Hematopoietic multipotent progenitor cell treated with erythropoietin and hydrocortisone succinate and interleukin-3 and kit ligand, for 17 days (in vitro differentiated cells): ENCODE results near the gene LZTR1.
A peak's percentile ranks its signal among the peaks of the same experiment; 100 is the strongest.
"Not testable (repeated sequence)": the region's sequence is repeated elsewhere in the genome, so short reads cannot be mapped to it uniquely, and the experiment has no call there.

Source experiments
- DNase-seq: peaks from one replicate; pipeline ENCODE4 v3.0.0-alpha.2; 2015; ENCODE audit warnings: low spot score

Gene LZTR1

GRCh38 chr22:20981787-20982562, at the start of gene LZTR1:
TSS of gene LZTR1 (plus strand) at chr22:20982297. CDS start at chr22:20982372, 75 bp downstream.
- DNase-seq, result peak; percentile 71

DNA sequence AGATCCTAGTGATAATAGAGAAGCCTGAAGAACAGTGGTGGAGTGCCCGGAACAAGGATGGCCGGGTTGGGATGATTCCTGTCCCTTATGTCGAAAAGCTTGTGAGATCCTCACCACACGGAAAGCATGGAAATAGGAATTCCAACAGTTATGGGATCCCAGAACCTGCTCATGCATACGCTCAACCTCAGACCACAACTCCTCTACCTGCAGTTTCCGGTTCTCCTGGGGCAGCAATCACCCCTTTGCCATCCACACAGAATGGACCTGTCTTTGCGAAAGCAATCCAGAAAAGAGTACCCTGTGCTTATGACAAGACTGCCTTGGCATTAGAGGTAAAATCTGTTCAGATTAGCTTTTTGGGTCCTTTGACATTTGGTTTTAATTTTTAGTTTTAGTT, 48.2 kb upstream of the LZTR1 start:
- no peak for DNase-seq

DNA sequence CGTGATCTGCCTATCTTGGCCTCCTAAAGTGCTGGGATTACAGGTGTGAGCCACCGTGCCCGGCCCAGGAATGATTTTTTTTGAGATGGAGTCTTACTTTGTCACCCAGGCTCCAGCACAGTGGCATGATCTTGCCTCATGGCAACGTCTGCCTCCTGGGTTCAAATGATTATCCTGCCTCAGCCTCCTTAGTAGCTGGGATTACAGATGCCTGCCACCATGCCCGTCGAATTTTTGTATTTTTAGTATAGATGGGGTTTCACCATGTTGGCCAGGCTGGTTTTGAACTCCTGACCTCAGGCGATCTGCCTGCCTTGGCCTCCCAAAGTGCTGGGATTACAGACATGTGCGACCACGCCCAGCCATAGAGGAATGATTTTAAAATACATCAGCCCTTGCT, 47.0 kb upstream of the LZTR1 start:
- not testable (repeated sequence) for DNase-seq

GRCh38 chr22:20935780-20936539, 46.1 kb upstream of the LZTR1 start:
- DNase-seq, result not testable (repeated sequence)

DNA sequence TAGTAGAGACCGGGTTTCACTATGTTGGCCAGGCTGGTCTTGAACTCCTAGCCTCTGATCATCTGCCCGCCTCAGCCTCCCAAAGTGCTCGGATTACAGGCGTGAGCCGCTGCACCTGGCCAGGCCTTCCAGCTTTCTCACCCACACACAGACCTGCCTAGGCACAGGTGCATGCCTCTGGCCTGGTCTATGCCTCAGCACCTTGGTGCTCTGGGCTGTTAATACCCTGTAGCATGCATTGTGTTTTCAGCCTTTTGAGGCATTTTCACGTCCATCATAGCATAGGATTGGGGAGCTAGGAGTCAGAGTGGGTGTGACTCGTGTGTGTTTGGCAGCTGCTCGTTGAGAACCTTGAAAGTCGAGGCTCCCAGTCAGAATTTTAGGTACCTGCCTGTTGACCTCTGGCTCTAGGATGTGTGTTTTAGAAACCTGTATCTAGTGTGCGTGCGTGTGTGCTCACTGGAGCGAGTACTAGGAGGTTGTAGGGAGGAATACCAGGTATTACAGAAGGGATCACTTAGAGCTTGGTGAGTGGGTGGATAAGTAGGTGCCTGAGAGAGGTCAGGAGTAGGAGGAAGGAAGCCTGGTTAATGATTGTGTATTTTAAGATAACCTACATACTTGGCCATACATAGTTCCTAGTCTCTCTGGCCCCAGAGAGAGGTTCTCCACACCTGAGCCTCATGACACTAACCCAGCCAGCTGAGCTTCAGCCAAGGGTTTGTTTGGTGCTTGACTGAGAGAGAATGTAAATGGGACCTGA, 44.9 kb upstream of the LZTR1 start:
- DNase-seq, result no peak

DNA sequence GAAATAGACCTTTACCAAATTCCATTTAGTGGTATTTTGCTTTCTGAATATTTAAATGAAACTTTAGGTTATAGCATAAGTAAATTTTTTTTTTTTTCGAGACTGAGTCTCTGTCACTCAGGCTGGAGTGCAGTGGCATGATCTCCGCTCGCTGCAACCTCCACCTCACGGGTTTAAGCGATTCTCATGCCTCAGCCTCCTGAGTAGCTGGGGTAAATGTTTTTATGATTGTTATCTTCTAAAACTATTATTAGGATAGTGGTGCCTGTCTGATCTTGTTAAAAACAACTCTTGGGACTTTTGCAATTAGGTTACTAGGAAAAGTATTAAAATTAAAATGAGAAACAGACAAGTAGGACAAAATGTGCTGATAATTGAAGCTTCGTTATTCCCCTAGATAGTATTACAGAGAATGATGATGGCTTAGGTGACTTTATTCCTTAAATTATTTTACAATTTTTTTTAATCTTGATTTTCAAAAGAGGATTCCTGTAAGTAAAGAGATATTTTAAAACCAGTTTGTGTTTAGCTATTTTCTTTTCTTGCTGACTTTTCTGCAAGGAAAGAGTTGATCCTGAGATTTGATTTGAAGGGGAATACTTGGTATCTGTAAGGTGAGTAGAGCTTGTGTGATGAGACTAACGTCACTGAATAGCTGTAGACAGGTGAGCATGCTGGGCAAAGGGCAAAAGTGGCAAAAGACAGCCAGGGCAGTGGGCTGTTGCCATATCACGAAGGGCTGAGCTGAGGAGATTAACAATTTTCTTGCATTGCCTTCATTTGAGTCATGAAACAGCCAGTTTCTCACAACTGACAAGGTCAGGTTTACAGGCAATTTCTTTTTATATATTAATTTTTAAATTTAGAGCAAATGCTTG, 44.1 kb upstream of the LZTR1 start:
- DNase-seq, result no peak

DNA sequence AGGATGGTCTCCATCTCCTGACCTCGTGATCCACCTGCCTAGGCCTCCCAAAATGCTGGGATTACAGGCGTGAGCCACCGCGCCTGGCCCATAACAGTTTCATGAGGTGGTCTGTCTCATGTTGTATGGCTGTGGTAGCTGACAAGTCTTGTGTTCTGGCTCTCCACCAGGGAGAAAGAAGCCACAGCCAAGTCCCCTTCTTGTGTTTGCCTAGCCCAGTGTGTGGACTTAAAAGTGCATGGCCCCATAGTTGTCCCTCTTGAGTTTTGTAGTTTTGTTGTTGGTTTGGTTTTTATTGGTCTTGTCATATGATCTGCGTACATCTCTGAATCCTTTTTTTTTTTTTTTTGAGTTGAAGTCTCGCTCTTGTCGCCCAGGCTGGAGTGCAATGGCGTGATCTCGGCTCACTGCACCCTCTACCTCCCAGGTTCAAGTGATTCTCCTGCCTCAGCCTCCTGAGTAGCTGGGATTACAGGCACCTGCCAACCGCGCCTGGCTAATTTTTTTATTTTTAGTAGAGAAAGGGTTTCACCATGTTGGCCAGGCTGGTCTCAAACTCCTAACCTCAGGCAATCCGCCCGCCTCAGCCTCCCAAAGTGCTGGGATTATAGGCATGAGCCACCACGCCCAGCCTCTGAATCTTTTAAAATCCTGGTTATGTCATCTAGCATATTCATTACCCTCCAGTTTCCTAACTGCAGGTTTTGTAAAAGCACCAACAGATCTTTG, 42.5 kb upstream of the LZTR1 start:
- not testable (repeated sequence) for DNase-seq

- no peak for DNase-seq
Observed at GRCh38 chr22:20940186-20940651, 41.9 kb upstream of the LZTR1 start.

- DNase-seq, result no peak
Observed at GRCh38 chr22:20940904-20941385, 41.2 kb upstream of the LZTR1 start.

- DNase-seq, result not testable (repeated sequence)
Observed at GRCh38 chr22:20942203-20942902, 39.7 kb upstream of the LZTR1 start.

GRCh38 chr22:20943104-20943933, 38.8 kb upstream of the LZTR1 start:
- DNase-seq, result no peak

GRCh38 chr22:20944042-20944441, 38.1 kb upstream of the LZTR1 start:
- DNase-seq, result no peak

- DNase-seq, result no peak
Observed at GRCh38 chr22:20945578-20945934, 36.5 kb upstream of the LZTR1 start.

GRCh38 chr22:20946080-20946986, 35.8 kb upstream of the LZTR1 start:
- no peak for DNase-seq

- no peak for DNase-seq
Observed at GRCh38 chr22:20946991-20947390, 35.1 kb upstream of the LZTR1 start.

- DNase-seq, result no peak
Observed at GRCh38 chr22:20948450-20948849, 33.6 kb upstream of the LZTR1 start.

DNA sequence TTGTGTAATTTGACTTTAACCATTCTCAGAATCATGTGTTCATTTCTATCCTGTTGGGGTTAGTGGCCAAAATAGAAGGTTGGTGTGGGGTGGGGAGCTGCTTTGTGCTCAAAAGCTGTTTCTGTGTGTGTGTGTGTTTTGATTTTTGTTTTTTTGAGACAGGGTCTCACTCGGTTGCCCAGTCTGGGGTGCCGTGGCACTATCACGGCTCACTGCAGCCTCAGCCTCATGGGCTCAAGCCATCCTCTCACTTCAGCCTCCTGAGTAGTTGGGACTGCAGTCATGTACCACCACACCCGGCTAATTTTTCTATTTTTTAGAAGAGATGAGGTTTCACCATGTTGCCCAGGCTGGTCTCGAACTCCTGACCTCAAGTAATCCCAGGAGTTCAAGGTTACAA, 33.1 kb upstream of the LZTR1 start:
- DNase-seq, result no peak

DNA sequence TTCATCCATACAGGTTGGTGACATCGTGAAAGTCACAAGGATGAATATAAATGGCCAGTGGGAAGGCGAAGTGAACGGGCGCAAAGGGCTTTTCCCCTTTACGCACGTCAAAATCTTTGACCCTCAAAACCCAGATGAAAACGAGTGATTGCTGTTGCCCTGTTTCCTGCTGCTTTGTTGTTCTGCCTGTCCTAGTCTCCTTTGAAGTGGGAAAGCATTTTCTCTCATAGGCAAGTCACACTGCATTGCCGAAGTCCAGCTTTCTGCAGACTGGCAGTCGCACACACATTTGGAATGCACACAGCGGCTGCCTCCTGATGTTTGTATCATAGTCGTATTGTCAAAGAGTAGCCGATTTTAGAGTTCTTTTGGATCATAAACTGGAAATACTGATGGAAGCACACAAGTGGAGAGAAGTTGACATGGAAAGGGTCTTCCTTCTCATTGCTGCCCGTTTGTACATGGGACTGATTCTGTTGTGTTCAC, 32.4 kb upstream of the LZTR1 start:
- DNase-seq, result no peak
